SK-N-SH (cell line): Measurements from ENCODE around the gene SYNE3. TPM values are rescaled to one million over a fixed set of nuclear protein-coding genes. Genes with fewer than 3 reads are reported as not detected.

Source experiments
- CTCF ChIA-PET: fragments of 300-600, 350-600 bp; formaldehyde crosslinking; extraction: SDS; loops from one replicate; lab custom pipeline; 2021; lab: Yijun Ruan, JAX
- POLR2A ChIA-PET: fragments of 350-600 bp; sonication (Branson Sonifier 250); formaldehyde crosslinking; extraction: SDS; loops from one replicate; lab custom pipeline; 2020; ENCODE audit warnings: antibody characterized with exemption, inconsistent platforms; lab: Yijun Ruan, JAX
- DNase-seq: peaks from one replicate; pipeline ENCODE4 v3.0.0; 2012
- H2AFZ ChIP-seq: fragments of 200-600 bp; sonication (generic); 2 replicates; pipeline ENCODE4 v1.8.1; 2016; ENCODE audit warnings: antibody characterized with exemption, mild to moderate bottlenecking, low read depth
- H3F3A ChIP-seq: fragments of 200-600 bp; sonication (generic); replicated peaks from 2 replicates; pipeline ENCODE3; 2016; ENCODE audit warnings: antibody characterized with exemption, mild to moderate bottlenecking; ENCODE audit not compliant: insufficient read depth
- H3K27ac ChIP-seq, 2 experiments: fragments of 200-500 bp in 1 of 2; fragments of 200-600 bp in 1 of 2; sonication (Bioruptor generic) in 1 of 2; sonication (generic), shearing (Covaris generic) in 1 of 2; 2 replicates each; pipeline versions ENCODE4 v1.5.1 to v1.6.1; 2014 to 2016; ENCODE audit warnings: low read depth in 2 of 2, inconsistent platforms in 1 of 2, low read length in 1 of 2, mild to moderate bottlenecking in 1 of 2, mixed read lengths in 1 of 2
- H3K27me3 ChIP-seq: fragments of 200-600 bp; sonication (generic), shearing (Covaris generic); 2 replicates; pipeline ENCODE4 v1.6.1; 2016; ENCODE audit warnings: mixed run types; ENCODE audit not compliant: insufficient read depth
- H3K36me3 ChIP-seq, 2 experiments: fragments of 200-500 bp in 1 of 2; fragments of 200-600 bp in 1 of 2; sonication (Bioruptor generic) in 1 of 2; sonication (generic) in 1 of 2; replicated peaks in 1 of 2; 2 replicates each; pipeline versions ENCODE3 to v1.5.1; 2014 to 2016; ENCODE audit warnings: low read length in 1 of 2, mild to moderate bottlenecking in 1 of 2; ENCODE audit not compliant: insufficient read depth in 2 of 2, control insufficient read depth in 1 of 2
- H3K4me1 ChIP-seq, 2 experiments: fragments of 200-500 bp in 1 of 2; fragments of 200-600 bp in 1 of 2; sonication (Bioruptor generic) in 1 of 2; sonication (generic), shearing (Covaris generic) in 1 of 2; 2 replicates each; pipeline versions ENCODE4 v1.5.1 to v1.6.1; 2014 to 2016; ENCODE audit warnings: low read depth in 1 of 2, low read length in 1 of 2, mixed run types in 1 of 2; ENCODE audit not compliant: insufficient read depth in 2 of 2, control insufficient read depth in 1 of 2
- H3K4me2 ChIP-seq: fragments of 200-600 bp; sonication (generic), shearing (Covaris generic); 2 replicates; pipeline ENCODE4 v1.6.1; 2017; ENCODE audit warnings: mixed run types
- H3K4me3 ChIP-seq, 2 experiments: fragments of 200-500 bp in 1 of 2; fragments of 200-600 bp in 1 of 2; sonication (Bioruptor generic) in 1 of 2; sonication (generic), shearing (Covaris generic) in 1 of 2; 2 replicates each; pipeline versions ENCODE4 v1.5.1 to v1.8.1; 2014 to 2016; ENCODE audit warnings: low read depth in 2 of 2, inconsistent platforms in 1 of 2, low read length in 1 of 2, mild to moderate bottlenecking in 1 of 2, mixed read lengths in 1 of 2, moderate library complexity in 1 of 2
- H3K79me2 ChIP-seq: fragments of 200-600 bp; sonication (generic); 2 replicates; pipeline ENCODE4 v1.8.1; 2017; ENCODE audit warnings: mild to moderate bottlenecking; ENCODE audit not compliant: insufficient read depth
- H3K9ac ChIP-seq: fragments of 200-600 bp; sonication (generic); 2 replicates; pipeline ENCODE4 v1.6.1; 2017; ENCODE audit warnings: mixed run types
- H3K9me2 ChIP-seq: fragments of 200-600 bp; sonication (generic); 2 replicates; pipeline ENCODE4 v1.6.1; 2017; ENCODE audit warnings: mixed run types
- H3K9me3 ChIP-seq: fragments of 200-600 bp; sonication (generic); 2 replicates; pipeline ENCODE4 v1.6.1; 2017; ENCODE audit warnings: mixed run types, mild to moderate bottlenecking, moderate library complexity
- H4K20me1 ChIP-seq: fragments of 200-600 bp; sonication (generic); 2 replicates; pipeline ENCODE4 v1.6.1; 2017; ENCODE audit warnings: mild to moderate bottlenecking, mixed run types; ENCODE audit not compliant: insufficient read depth
- CTCF ChIP-seq: fragments of 200-600 bp; sonication (generic); IDR thresholded peaks from 2 replicates; pipeline ENCODE4 v1.6.1; 2017; ENCODE audit warnings: antibody characterized with exemption, mild to moderate bottlenecking, moderate library complexity
- EP300 ChIP-seq, 2 experiments: IDR thresholded peaks; 2 replicates each; pipeline versions ENCODE4 v1.4.0 to v1.6.1; 2012; ENCODE audit warnings: borderline replicate concordance in 1 of 2, low read depth in 1 of 2, low read length in 1 of 2
- FOXM1 ChIP-seq: IDR thresholded peaks from 2 replicates; pipeline ENCODE4 v1.4.0; 2012; ENCODE audit warnings: low read depth, mild to moderate bottlenecking
- GABPA ChIP-seq: IDR thresholded peaks from 2 replicates; pipeline ENCODE4 v1.4.0; 2012; ENCODE audit warnings: low read depth, mild to moderate bottlenecking
- IRF3 ChIP-seq: fragments of 150-350 bp; IDR thresholded peaks from 2 replicates; pipeline ENCODE4 v1.6.1; 2016; ENCODE audit warnings: mild to moderate bottlenecking, low read depth, low read length
- JUND ChIP-seq: IDR thresholded peaks from 2 replicates; pipeline ENCODE4 v1.4.0; 2012
- MAX ChIP-seq: IDR thresholded peaks from 2 replicates; pipeline ENCODE4 v1.4.0; 2012; ENCODE audit warnings: low read depth
- MEF2A ChIP-seq: IDR thresholded peaks from 2 replicates; pipeline ENCODE4 v1.4.0; 2012; ENCODE audit warnings: low read depth, borderline replicate concordance
- NFIC ChIP-seq: IDR thresholded peaks from 2 replicates; pipeline ENCODE4 v1.4.0; 2012; ENCODE audit warnings: borderline replicate concordance
- POLR2AphosphoS5 ChIP-seq: IDR thresholded peaks from 2 replicates; pipeline ENCODE4 v1.6.1; 2012; ENCODE audit warnings: low read depth, low read length
- RAD21 ChIP-seq: IDR thresholded peaks from 2 replicates; pipeline ENCODE4 v1.6.1; 2012; ENCODE audit warnings: mild to moderate bottlenecking, low read length
- RCOR1 ChIP-seq: fragments of 150-350 bp; IDR thresholded peaks from 2 replicates; pipeline ENCODE4 v1.6.1; 2017; ENCODE audit warnings: antibody characterized with exemption, low read length
- REST ChIP-seq: IDR thresholded peaks from 2 replicates; pipeline ENCODE4 v1.6.1; 2012; ENCODE audit warnings: mild to moderate bottlenecking, low read depth, low read length, moderate library complexity
- RFX5 ChIP-seq: IDR thresholded peaks from 2 replicates; pipeline ENCODE4 v1.6.1; 2012; ENCODE audit warnings: mild to moderate bottlenecking, improper control_type of control experiment, low read length
- SMC3 ChIP-seq: IDR thresholded peaks from 2 replicates; pipeline ENCODE4 v1.6.1; 2012; ENCODE audit warnings: low read depth, low read length, improper control_type of control experiment
- TAF1 ChIP-seq: IDR thresholded peaks from 2 replicates; pipeline ENCODE4 v1.6.1; 2012; ENCODE audit warnings: low read depth, mild to moderate bottlenecking, low read length, moderate library complexity, borderline replicate concordance
- TCF12 ChIP-seq: IDR thresholded peaks from 2 replicates; pipeline ENCODE4 v1.4.0; 2012
- USF1 ChIP-seq: IDR thresholded peaks from 2 replicates; pipeline ENCODE4 v1.4.0; 2012; ENCODE audit warnings: low read depth, borderline replicate concordance
- YY1 ChIP-seq: IDR thresholded peaks from 2 replicates; pipeline ENCODE4 v1.4.0; 2012; ENCODE audit warnings: low read depth, mild to moderate bottlenecking
- ZBTB33 ChIP-seq: IDR thresholded peaks from 2 replicates; pipeline ENCODE4 v1.4.0; 2012; ENCODE audit warnings: low read depth, borderline replicate concordance
- WGBS: methylation state at CpG from one replicate; pipeline ENCODE4 v1.1.6; 2017; ENCODE audit warnings: low lambda C conversion rate; 5-methylcytosine and 5-hydroxymethylcytosine counted together
- polyA plus RNA-seq, 3 experiments: library from polyadenylated mRNA; depleted of rRNA; stranded (reverse); fragments of >200 nt; gene quantifications; 2 replicates each; pipeline ENCODE4 v1.2.3, GENCODE V29; 2012

Gene SYNE3
- polyA plus RNA-seq, 1 of the 3 experiments (the other 2 are of a cell fraction): 2.0 TPM

GRCh38 chr14:95526483-95527386 is 10.3 kb upstream of the SYNE3 start:
- Histone ChIP-seq H3K4me3 (peak overlapping the region in 1 of 2 experiments; percentile 39; a peak in 1 of 4 replicates), H3K4me2 (peak overlapping the region; percentile 39; the same call in 1 of the 2 replicates), H3K79me2 (peaks cover 38% of the 10 kb centered on the region), H2AFZ (no peak overlapping the region), H3K4me1 (peaks cover 9 to 31% of the 10 kb centered on the region in 2 experiments), H3K9me2 (no peaks in the 10 kb centered on the region), H3F3A (peaks cover 23% of the 10 kb centered on the region), H3K27ac (peak overlapping the region; percentile 36 to 79; a peak in 2 of 4 replicates), H3K9me3 (no peaks in the 10 kb centered on the region), H4K20me1 (0 out of 2 replicates have a peak, but pooled peaks cover 6% of the 10 kb centered on the region), H3K36me3 (peaks cover 5 to 12% of the 10 kb centered on the region in 2 experiments), H3K27me3 (no peaks in the 10 kb centered on the region), H3K9ac (no peak overlapping the region; the same call in 1 of the 2 replicates)
- ChIA-PET CTCF (interaction anchor here (0.6 to 15.5 kb wide), 41 partner anchors 8 to 408 kb away, joined by 3 to 254 read pairs (median 4); partner anchors contain the start of gene SYNE3), POLR2A (interaction anchor here (0.6 to 1.3 kb wide), 4 partner anchors 8 to 622 kb away, joined by 3 to 4 read pairs (median 3); no protein-coding TSS in a partner anchor)
- DNase-seq: no peak
- no peak for TF ChIP-seq POLR2AphosphoS5
- no peak for TF ChIP-seq RFX5
- no peak for TF ChIP-seq JUND
- no peak for TF ChIP-seq MEF2A
- TF ChIP-seq RCOR1: no peak
- TF ChIP-seq TCF12: no peak
- no peak for TF ChIP-seq TAF1
- no peak for TF ChIP-seq IRF3
- no peak for TF ChIP-seq GABPA
- TF ChIP-seq FOXM1: no peak
- TF ChIP-seq MAX: no peak
- TF ChIP-seq EP300 (IDR thresholded peaks at IDR 0.05; ENCODE audit: borderline replicate concordance in 1 of 2, low read depth in 1 of 2, low read length in 1 of 2): no peak
- TF ChIP-seq REST: no peak
- TF ChIP-seq SMC3: no peak
- TF ChIP-seq ZBTB33: no peak
- no peak for TF ChIP-seq USF1
- TF ChIP-seq NFIC: no peak
- no peak for TF ChIP-seq RAD21
- no peak for TF ChIP-seq YY1
- TF ChIP-seq CTCF: no peak
- TF ChIP-seq, all 33 proteins: peak for 0
- WGBS: 95% methylated on average over 9 of the region's 9 CpGs
